Keratinocyte (primary cell): Measurements from ENCODE around the gene CDH22. TPM values are rescaled to one million over a fixed set of nuclear protein-coding genes. Genes with fewer than 3 reads are reported as not detected.

Source experiments
- DNase-seq: peaks from one replicate; pipeline ENCODE4 v3.0.0-alpha.2; 2011; ENCODE audit warnings: low read depth, missing footprints, low spot score
- FAIRE-seq: peaks from 2 replicates; lab custom pipeline; 2011; peaks lifted over from hg19 to GRCh38; lab: Jason Lieb, UNC
- H2AFZ ChIP-seq: 2 replicates; pipeline ENCODE4 v1.6.0; 2012; ENCODE audit warnings: low read length, control low read depth, inconsistent platforms; ENCODE audit not compliant: control insufficient read depth
- H3K27ac ChIP-seq: 2 replicates; pipeline ENCODE4 v1.5.1; 2011; ENCODE audit warnings: low read length; ENCODE audit not compliant: control insufficient read depth, insufficient read depth
- H3K27me3 ChIP-seq: 3 replicates; pipeline ENCODE4 v1.6.0; 2011; ENCODE audit warnings: low read length; ENCODE audit not compliant: control insufficient read depth, insufficient read depth; ENCODE audit errors: extremely low read depth
- H3K36me3 ChIP-seq, 2 experiments: 2 replicates in 1 of 2; 3 replicates in 1 of 2; pipeline ENCODE4 v1.5.1; 2011; ENCODE audit warnings: low read length in 2 of 2, mild to moderate bottlenecking in 1 of 2; ENCODE audit not compliant: control insufficient read depth in 2 of 2, insufficient read depth in 2 of 2; ENCODE audit errors: extremely low read depth in 1 of 2
- H3K4me1 ChIP-seq: 3 replicates; pipeline ENCODE4 v1.5.1; 2011; ENCODE audit warnings: low read length; ENCODE audit not compliant: control insufficient read depth, insufficient read depth; ENCODE audit errors: extremely low read depth
- H3K4me2 ChIP-seq: 3 replicates; pipeline ENCODE4 v1.6.0; 2011; ENCODE audit warnings: low read depth, low read length; ENCODE audit not compliant: control insufficient read depth, insufficient read depth; ENCODE audit errors: extremely low read depth
- H3K4me3 ChIP-seq, 3 experiments: fragments of 200-600 bp in 1 of 3; sonication (generic) in 1 of 3; 2 replicates in 2 of 3; 3 replicates in 1 of 3; pipeline ENCODE4 v1.5.1; 2011 to 2016; ENCODE audit warnings: low read length in 3 of 3, mild to moderate bottlenecking in 3 of 3, control low read depth in 2 of 3, inconsistent platforms in 1 of 3, low read depth in 1 of 3, mixed read lengths in 1 of 3, mixed run types in 1 of 3, moderate library complexity in 1 of 3; ENCODE audit not compliant: control insufficient read depth in 2 of 3, insufficient read depth in 2 of 3; ENCODE audit errors: extremely low read depth in 1 of 3
- H3K79me2 ChIP-seq: 2 replicates; pipeline ENCODE4 v1.6.0; 2012; ENCODE audit warnings: low read length; ENCODE audit not compliant: control insufficient read depth, insufficient read depth
- H3K9ac ChIP-seq: 3 replicates; pipeline ENCODE4 v1.6.0; 2011; ENCODE audit warnings: low read length; ENCODE audit not compliant: control insufficient read depth, insufficient read depth; ENCODE audit errors: extremely low read depth
- H3K9me1 ChIP-seq: 3 replicates; pipeline ENCODE4 v1.6.0; 2011; ENCODE audit warnings: low read length; ENCODE audit not compliant: control insufficient read depth, insufficient read depth; ENCODE audit errors: extremely low read depth
- H3K9me3 ChIP-seq: 2 replicates; pipeline ENCODE4 v1.5.1; 2012; ENCODE audit warnings: low read depth, low read length; ENCODE audit not compliant: control insufficient read depth
- H4K20me1 ChIP-seq: 3 replicates; pipeline ENCODE4 v1.6.0; 2011; ENCODE audit warnings: low read length; ENCODE audit not compliant: control insufficient read depth, insufficient read depth; ENCODE audit errors: extremely low read depth
- EZH2 ChIP-seq: IDR thresholded peaks from one replicate; pipeline ENCODE4 v1.6.1; 2012; ENCODE audit warnings: inconsistent platforms, mild to moderate bottlenecking, low read length, moderate library complexity
- dilution Hi-C: fragments of 300-500 bp; cut with MboI; formaldehyde crosslinking; loops from one replicate; pipeline ENCODE4 v1.7.0; 2020; ENCODE audit warnings: low sequenced_read_pairs; ENCODE audit not compliant: extremely low pct_ligation_motif_present
- polyA plus RNA-seq, 5 experiments: library from polyadenylated mRNA; depleted of rRNA in 3 of 5; stranded (reverse) in 3 of 5; stranded (forward) in 1 of 5; unstranded in 1 of 5; fragments of >200 nt; gene quantifications; 1 replicate in 1 of 5; 2 replicates in 3 of 5; 3 replicates in 1 of 5; pipeline versions ENCODE4 v1.2.1 to v1.2.3, GENCODE V29; 2011 to 2012; ENCODE audit warnings: missing spikeins in 2 of 5, low read depth in 1 of 5, low replicate concordance in 1 of 5
- TF ChIP-seq, protein P1 (sequence below), 3 experiments: IDR thresholded peaks in 1 of 3; conservative IDR thresholded peaks in 1 of 3; optimal IDR thresholded peaks in 1 of 3; 2 replicates in 2 of 3; 3 replicates in 1 of 3; pipeline versions ENCODE3 to v1.5.1; 2011; ENCODE audit warnings: low read length in 3 of 3, mild to moderate bottlenecking in 3 of 3, moderate library complexity in 2 of 3, control low read depth in 1 of 3, inconsistent platforms in 1 of 3; ENCODE audit not compliant: insufficient read depth in 2 of 3; ENCODE audit errors: extremely low read depth in 1 of 3

Gene CDH22
- polyA plus RNA-seq, 1 donor (not counting 4 experiments of a cell fraction or from before 2014, with no cell fraction given) = not detected

DNA sequence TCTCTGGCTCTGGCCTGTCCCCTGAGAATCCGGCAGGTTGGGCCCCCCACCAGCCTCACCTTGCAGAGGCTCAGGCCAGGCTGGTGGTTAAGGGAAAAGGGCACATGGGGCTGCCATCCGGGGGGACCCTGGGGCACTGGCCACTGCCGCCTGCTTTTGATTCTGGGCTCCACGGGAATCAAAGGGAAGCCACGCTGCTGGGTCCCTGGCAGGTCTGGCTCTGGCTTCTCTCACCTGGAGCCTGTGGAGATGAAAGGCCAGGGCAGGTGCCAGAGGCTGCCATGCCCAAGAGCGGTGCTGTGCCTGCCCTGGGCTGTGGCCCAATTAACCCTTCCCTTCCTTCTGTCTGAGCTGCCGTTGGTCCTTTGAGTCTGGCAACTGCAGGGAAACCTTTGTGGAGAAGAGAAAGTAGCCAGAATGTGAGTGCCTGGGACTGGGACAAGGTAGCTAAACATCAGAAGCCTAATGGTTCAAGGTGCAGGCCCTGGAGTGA, 9.4 kb upstream of the CDH22 start:
- Histone ChIP-seq H3K27me3 (peaks cover 90% of the 10 kb centered on the region), H3K4me1 (no peaks in the 10 kb centered on the region), H4K20me1 (no peaks in the 10 kb centered on the region), H3K4me2 (no peak overlapping the region), H2AFZ (no peak overlapping the region), H3K79me2 (no peaks in the 10 kb centered on the region), H3K9ac (no peak overlapping the region), H3K36me3 (no peaks in the 10 kb centered on the region), H3K9me1 (no peaks in the 10 kb centered on the region), H3K27ac (no peak overlapping the region), H3K4me3 (no peak overlapping the region), H3K9me3 (no peaks in the 10 kb centered on the region)
- no peak for TF ChIP-seq EZH2
- TF ChIP-seq, protein P1, sequence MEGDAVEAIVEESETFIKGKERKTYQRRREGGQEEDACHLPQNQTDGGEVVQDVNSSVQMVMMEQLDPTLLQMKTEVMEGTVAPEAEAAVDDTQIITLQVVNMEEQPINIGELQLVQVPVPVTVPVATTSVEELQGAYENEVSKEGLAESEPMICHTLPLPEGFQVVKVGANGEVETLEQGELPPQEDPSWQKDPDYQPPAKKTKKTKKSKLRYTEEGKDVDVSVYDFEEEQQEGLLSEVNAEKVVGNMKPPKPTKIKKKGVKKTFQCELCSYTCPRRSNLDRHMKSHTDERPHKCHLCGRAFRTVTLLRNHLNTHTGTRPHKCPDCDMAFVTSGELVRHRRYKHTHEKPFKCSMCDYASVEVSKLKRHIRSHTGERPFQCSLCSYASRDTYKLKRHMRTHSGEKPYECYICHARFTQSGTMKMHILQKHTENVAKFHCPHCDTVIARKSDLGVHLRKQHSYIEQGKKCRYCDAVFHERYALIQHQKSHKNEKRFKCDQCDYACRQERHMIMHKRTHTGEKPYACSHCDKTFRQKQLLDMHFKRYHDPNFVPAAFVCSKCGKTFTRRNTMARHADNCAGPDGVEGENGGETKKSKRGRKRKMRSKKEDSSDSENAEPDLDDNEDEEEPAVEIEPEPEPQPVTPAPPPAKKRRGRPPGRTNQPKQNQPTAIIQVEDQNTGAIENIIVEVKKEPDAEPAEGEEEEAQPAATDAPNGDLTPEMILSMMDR (optimal IDR thresholded peaks at IDR 0.05 in 1 of 3, IDR thresholded peaks at IDR 0.05 in 1 of 3, conservative IDR thresholded peaks at IDR 0.05 in 1 of 3; ENCODE audit: extremely low read depth in 1 of 3, insufficient read depth in 2 of 3, low read length in 3 of 3) = no peak
- FAIRE-seq (no peak), DNase-seq (no peak)
- dilution Hi-C loops = no loop called here

DNA sequence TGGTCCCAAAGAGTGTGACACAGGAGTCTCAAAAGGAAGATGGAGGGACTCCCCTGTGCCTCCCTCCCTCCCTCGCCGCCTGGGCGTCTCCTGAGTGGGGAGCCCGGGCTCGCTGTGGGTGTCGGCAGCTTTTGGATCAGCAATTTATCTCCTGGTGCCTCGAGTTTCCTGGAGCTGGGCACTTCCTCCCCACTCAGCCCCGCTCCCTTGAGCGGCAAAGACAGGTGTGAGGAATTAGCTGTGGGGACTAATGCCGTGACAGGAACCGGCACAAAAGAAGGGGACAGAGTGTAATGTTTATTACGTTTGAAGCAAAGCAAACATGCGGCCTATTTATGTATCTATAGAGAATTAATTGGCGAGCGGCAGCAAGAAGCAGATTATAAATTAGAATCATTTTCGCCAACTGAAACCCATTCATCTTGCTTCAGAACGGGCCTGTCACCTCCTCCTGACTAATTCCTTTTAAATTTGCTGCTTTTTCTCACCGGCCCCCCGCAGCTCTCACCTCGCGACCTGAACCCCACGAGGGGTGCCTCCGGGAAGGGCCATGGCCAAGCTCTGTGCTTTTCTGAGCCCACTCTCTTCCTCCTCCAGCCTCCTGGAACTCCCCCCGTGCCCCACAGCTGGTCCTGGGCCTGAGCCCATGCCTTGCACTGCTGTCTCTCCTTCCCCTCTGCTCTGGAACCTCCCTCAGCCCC, 8.8 kb upstream of the CDH22 start:
- TF ChIP-seq, protein P1 (optimal IDR thresholded peaks at IDR 0.05 in 1 of 3, IDR thresholded peaks at IDR 0.05 in 1 of 3, conservative IDR thresholded peaks at IDR 0.05 in 1 of 3; ENCODE audit: extremely low read depth in 1 of 3, insufficient read depth in 2 of 3, low read length in 3 of 3) = no peak
- TF ChIP-seq EZH2 = peak; percentile 52
- dilution Hi-C loops = no loop called here
- no peaks in the 10 kb centered on the region for H3K36me3 ChIP-seq
- no peak overlapping the region for H3K4me3 ChIP-seq
- no peak overlapping the region for H3K4me2 ChIP-seq
- peaks cover 90% of the 10 kb centered on the region for H3K27me3 ChIP-seq
- no peaks in the 10 kb centered on the region for H3K9me3 ChIP-seq
- no peaks in the 10 kb centered on the region for H3K9me1 ChIP-seq
- H3K27ac ChIP-seq = no peak overlapping the region
- H3K79me2 ChIP-seq = no peaks in the 10 kb centered on the region
- H3K4me1 ChIP-seq = no peaks in the 10 kb centered on the region
- H4K20me1 ChIP-seq = no peaks in the 10 kb centered on the region
- no peak overlapping the region for H3K9ac ChIP-seq
- no peak for FAIRE-seq
- no peak for DNase-seq
- no peak overlapping the region for H2AFZ ChIP-seq
